ENCODE results near the gene GAMT. TPM values are rescaled to one million over a fixed set of nuclear protein-coding genes. Genes with fewer than 3 reads are reported as not detected.

The GAMT gene
- total RNA-seq, 6 experiments from 2014 or later: 151 to 380 (median 221) TPM

- Histone ChIP-seq H3K27me3 (no peaks in the 10 kb centered on the region), H3K9me3 (no peaks in the 10 kb centered on the region), H3K27ac (peak overlapping the region in 1 of 3 donors; percentile 15), H3K36me3 (peaks cover 0 to 71% (median 32%) of the 10 kb centered on the region in 4 donors), H3K4me1 (peaks cover 0 to 20% (median 3%) of the 10 kb centered on the region in 4 donors), H3K4me3 (no peak overlapping the region)
- TF ChIP-seq POLR2A (IDR thresholded peaks at IDR 0.05): no peak
- no peak for TF ChIP-seq CTCF (IDR thresholded peaks at IDR 0.05)
- no peak for ATAC-seq
- WGBS (ENCODE audit: insufficient coverage, low coverage, low lambda C conversion rate, missing lambda C conversion rate): 92% methylated on average over 3 of the region's 30 CpGs
- intact Hi-C loops (cut with DNase I): loop anchor here in 1 of 2 donors (10.0 kb wide), 1 partner anchor 65 kb away; no protein-coding TSS in a partner anchor
- DNase-seq: no peak
Measured at GRCh38 chr19:1360126-1360817, 41.1 kb downstream of the GAMT start.

- intact Hi-C loops (cut with DNase I): no loop called here
- Histone ChIP-seq H3K36me3 (peaks cover 0 to 47% (median 21%) of the 10 kb centered on the region in 4 donors), H3K27ac (no peak overlapping the region), H3K9me3 (no peaks in the 10 kb centered on the region), H3K4me3 (no peak overlapping the region), H3K4me1 (peaks cover 0 to 20% (median 3%) of the 10 kb centered on the region in 4 donors), H3K27me3 (no peaks in the 10 kb centered on the region)
- WGBS (ENCODE audit: insufficient coverage, low coverage, low lambda C conversion rate, missing lambda C conversion rate): 82% methylated on average over 12 of the region's 24 CpGs
- no peak for ATAC-seq
- TF ChIP-seq CTCF (IDR thresholded peaks at IDR 0.05) (no peak), POLR2A (IDR thresholded peaks at IDR 0.05) (no peak)
- DNase-seq: peak in 1 of 3 donors; percentile 42
Measured at GRCh38 chr19:1357531-1358109, 43.7 kb downstream of the GAMT start.

- Histone ChIP-seq H3K27ac (peak overlapping the region in 1 of 3 donors; percentile 99), H3K27me3 (no peaks in the 10 kb centered on the region), H3K4me1 (peaks cover 0 to 20% (median 3%) of the 10 kb centered on the region in 4 donors), H3K36me3 (peaks cover 0 to 40% (median 17%) of the 10 kb centered on the region in 4 donors), H3K4me3 (no peak overlapping the region), H3K9me3 (no peaks in the 10 kb centered on the region)
- TF ChIP-seq CTCF (IDR thresholded peaks at IDR 0.05) (no peak), POLR2A (IDR thresholded peaks at IDR 0.05) (no peak)
- WGBS (ENCODE audit: insufficient coverage, low coverage, low lambda C conversion rate, missing lambda C conversion rate): 22% methylated on average over 3 of the region's 3 CpGs
- ATAC-seq (no peak), DNase-seq (no peak)
- intact Hi-C loops (cut with DNase I): no loop called here
Measured at GRCh38 chr19:1356508-1356865, 44.9 kb downstream of the GAMT start.

GRCh38 chr19:1355568-1356507 lies 45.5 kb downstream of the GAMT start:
- H3K4me1 ChIP-seq: peaks cover 0 to 14% (median 3%) of the 10 kb centered on the region in 4 donors
- ATAC-seq (peak; percentile 19 to 74 (median 57)), DNase-seq (peak in 2 of 3 donors; percentile 75 to 88)
- H3K36me3 ChIP-seq: peaks cover 0 to 33% (median 15%) of the 10 kb centered on the region in 4 donors
- peak overlapping the region in 2 of 3 donors; percentile 66 to 99 for H3K27ac ChIP-seq
- H3K27me3 ChIP-seq: no peaks in the 10 kb centered on the region
- TF ChIP-seq POLR2A (IDR thresholded peaks at IDR 0.05) (no peak), CTCF (IDR thresholded peaks at IDR 0.05) (no peak)
- H3K4me3 ChIP-seq: peak overlapping the region; percentile 73 to 83 (median 82)
- intact Hi-C loops (cut with DNase I): no loop called here
- H3K9me3 ChIP-seq: no peaks in the 10 kb centered on the region
- WGBS (ENCODE audit: insufficient coverage, low coverage, low lambda C conversion rate, missing lambda C conversion rate): 18% methylated on average over 30 of the region's 32 CpGs
